GM12801 (cell line): ENCODE results near the gene TSPAN3.

Source experiments
- CTCF ChIP-seq: IDR thresholded peaks from one replicate; pipeline ENCODE4 v1.5.1; 2011; ENCODE audit warnings: control low read depth; ENCODE audit not compliant: insufficient read length; ENCODE audit errors: extremely low read depth

Gene TSPAN3

GRCh38 chr15:77096541-77096940 lies 25.6 kb upstream of the TSPAN3 start:
- TF ChIP-seq CTCF, result no peak

GRCh38 chr15:77096138-77096537 lies 25.2 kb upstream of the TSPAN3 start:
- TF ChIP-seq CTCF, result no peak

- no peak for TF ChIP-seq CTCF
Measured at GRCh38 chr15:77094397-77095030, 23.6 kb upstream of the TSPAN3 start.

GRCh38 chr15:77093436-77093835 lies 22.5 kb upstream of the TSPAN3 start:
- no peak for TF ChIP-seq CTCF

GRCh38 chr15:77091097-77091496 lies 20.2 kb upstream of the TSPAN3 start:
- no peak for TF ChIP-seq CTCF

- TF ChIP-seq CTCF, result no peak
Measured at GRCh38 chr15:77087213-77087612, 16.3 kb upstream of the TSPAN3 start.

- TF ChIP-seq CTCF, result no peak
Measured at GRCh38 chr15:77085297-77085696, 14.4 kb upstream of the TSPAN3 start.
